Fibroblast of the conjunctiva (primary cell): ENCODE measurements around the gene DDX56.
"Not testable (repeated sequence)": the region's sequence is repeated elsewhere in the genome, so short reads cannot be mapped to it uniquely, and the experiment has no call there.

Experiments used
- DNase-seq: peaks from one replicate; pipeline ENCODE4 v3.0.0-alpha.2; 2010; ENCODE audit warnings: low read depth

The DDX56 gene

GRCh38 chr7:44573464-44574286 lies at the start of gene DDX56:
Gene DDX56 (minus strand): TSS chr7:44573908. CDS start chr7:44573895, 13 bp downstream.
- peak; percentile 89 for DNase-seq

- DNase-seq: no peak
Measured at GRCh38 chr7:44622342-44623151, 48.8 kb upstream of the DDX56 start.

GRCh38 chr7:44621750-44622103 lies 48.0 kb upstream of the DDX56 start:
- DNase-seq: no peak

- no peak for DNase-seq
Measured at GRCh38 chr7:44621034-44621749, 47.5 kb upstream of the DDX56 start.

- DNase-seq: no peak
Measured at GRCh38 chr7:44618753-44619152, 45.0 kb upstream of the DDX56 start.

- no peak for DNase-seq
Measured at GRCh38 chr7:44618045-44618444, 44.3 kb upstream of the DDX56 start.

- no peak for DNase-seq
Measured at GRCh38 chr7:44617225-44617890, 43.6 kb upstream of the DDX56 start.

- DNase-seq: no peak
Measured at GRCh38 chr7:44616545-44616944, 42.8 kb upstream of the DDX56 start.

- no peak for DNase-seq
Measured at GRCh38 chr7:44615793-44616192, 42.1 kb upstream of the DDX56 start.

GRCh38 chr7:44615149-44615611 lies 41.5 kb upstream of the DDX56 start:
- no peak for DNase-seq

GRCh38 chr7:44609829-44610228 lies 36.1 kb upstream of the DDX56 start:
- no peak for DNase-seq

GRCh38 chr7:44608916-44609648 lies 35.4 kb upstream of the DDX56 start:
- DNase-seq: no peak

- DNase-seq: no peak
Measured at GRCh38 chr7:44607141-44608068, 33.7 kb upstream of the DDX56 start.

- peak; percentile 98 for DNase-seq
Measured at GRCh38 chr7:44606341-44607140, 32.8 kb upstream of the DDX56 start, which contains the start of gene OGDH. Gene OGDH (plus strand): TSS chr7:44606627. CDS start chr7:44624344, 17,717 bp downstream.

GRCh38 chr7:44604941-44605340 lies 31.2 kb upstream of the DDX56 start:
- DNase-seq: no peak

GRCh38 chr7:44603193-44603592 lies 29.5 kb upstream of the DDX56 start:
- no peak for DNase-seq

- no peak for DNase-seq
Measured at GRCh38 chr7:44602576-44602910, 28.8 kb upstream of the DDX56 start.

- no peak for DNase-seq
Measured at GRCh38 chr7:44599222-44599621, 25.5 kb upstream of the DDX56 start.

GRCh38 chr7:44597181-44597580 lies 23.5 kb upstream of the DDX56 start:
- not testable (repeated sequence) for DNase-seq
